GM18505 (cell line): Measurements from ENCODE around the gene GADD45A.
A peak's percentile ranks its signal among the peaks of the same experiment; 100 is the strongest.
"Not testable (repeated sequence)": the region's sequence is repeated elsewhere in the genome, so short reads cannot be mapped to it uniquely, and the experiment has no call there.

Source experiments
- ATAC-seq: cut with Tn5 transposase; IDR thresholded peaks from one replicate; pipeline ENCODE4 v1.9.1; 2021; ENCODE audit not compliant: unreplicated experiment
- POLR2A ChIP-seq: IDR thresholded peaks from 4 replicates; pipeline ENCODE4 v1.6.1; 2011; ENCODE audit warnings: borderline replicate concordance; ENCODE audit not compliant: insufficient read depth, insufficient read length; ENCODE audit errors: extremely low read depth

The GADD45A gene

GRCh38 chr1:67655581-67655980 is 29.4 kb upstream of the GADD45A start:
- no peak for TF ChIP-seq POLR2A
- ATAC-seq = no peak

GRCh38 chr1:67657152-67657551 is 27.8 kb upstream of the GADD45A start:
- not testable (repeated sequence) for ATAC-seq

- ATAC-seq = no peak
- no peak for TF ChIP-seq POLR2A
These were observed 25.8 kb upstream of the GADD45A start for GRCh38 chr1:67659229-67659628.

GRCh38 chr1:67662884-67663283 is 22.1 kb upstream of the GADD45A start:
- no peak for ATAC-seq
- no peak for TF ChIP-seq POLR2A

GRCh38 chr1:67664048-67664447 is 21.0 kb upstream of the GADD45A start:
- no peak for TF ChIP-seq POLR2A

GRCh38 chr1:67665307-67665706 is 19.7 kb upstream of the GADD45A start:
- not testable (repeated sequence) for ATAC-seq

More at GRCh38 chr1:67664048-67664447, 21.0 kb upstream of the GADD45A start:
- no peak for ATAC-seq

GRCh38 chr1:67666636-67667035 is 18.4 kb upstream of the GADD45A start:
- no peak for TF ChIP-seq POLR2A
- ATAC-seq = no peak

GRCh38 chr1:67668660-67669059 is 16.3 kb upstream of the GADD45A start:
- ATAC-seq = no peak
- TF ChIP-seq POLR2A = no peak

GRCh38 chr1:67672260-67672803 is 12.7 kb upstream of the GADD45A start:
- no peak for ATAC-seq
- no peak for TF ChIP-seq POLR2A

GRCh38 chr1:67673468-67674201 is 11.4 kb upstream of the GADD45A start:
- no peak for TF ChIP-seq POLR2A
- no peak for ATAC-seq

GRCh38 chr1:67674260-67675011 is 10.6 kb upstream of the GADD45A start:
- no peak for TF ChIP-seq POLR2A
- ATAC-seq = peak; percentile 41

- ATAC-seq = no peak
- TF ChIP-seq POLR2A = no peak
These were observed 9.2 kb upstream of the GADD45A start for GRCh38 chr1:67675800-67676199.

GRCh38 chr1:67676287-67676686 is 8.7 kb upstream of the GADD45A start:
- TF ChIP-seq POLR2A = no peak
- no peak for ATAC-seq

GRCh38 chr1:67676946-67677345 is 8.1 kb upstream of the GADD45A start:
- TF ChIP-seq POLR2A = no peak
- no peak for ATAC-seq
